Brain pericyte (primary cell): ENCODE results near the gene ZNF384.
A peak's percentile ranks its signal among the peaks of the same experiment; 100 is the strongest.
"Not testable (repeated sequence)": the region's sequence is repeated elsewhere in the genome, so short reads cannot be mapped to it uniquely, and the experiment has no call there.

ENCODE experiments used
- DNase-seq: peaks from one replicate; pipeline ENCODE4 v3.0.0-alpha.2; 2012; ENCODE audit warnings: low read depth, low spot score

ZNF384 gene

DNA sequence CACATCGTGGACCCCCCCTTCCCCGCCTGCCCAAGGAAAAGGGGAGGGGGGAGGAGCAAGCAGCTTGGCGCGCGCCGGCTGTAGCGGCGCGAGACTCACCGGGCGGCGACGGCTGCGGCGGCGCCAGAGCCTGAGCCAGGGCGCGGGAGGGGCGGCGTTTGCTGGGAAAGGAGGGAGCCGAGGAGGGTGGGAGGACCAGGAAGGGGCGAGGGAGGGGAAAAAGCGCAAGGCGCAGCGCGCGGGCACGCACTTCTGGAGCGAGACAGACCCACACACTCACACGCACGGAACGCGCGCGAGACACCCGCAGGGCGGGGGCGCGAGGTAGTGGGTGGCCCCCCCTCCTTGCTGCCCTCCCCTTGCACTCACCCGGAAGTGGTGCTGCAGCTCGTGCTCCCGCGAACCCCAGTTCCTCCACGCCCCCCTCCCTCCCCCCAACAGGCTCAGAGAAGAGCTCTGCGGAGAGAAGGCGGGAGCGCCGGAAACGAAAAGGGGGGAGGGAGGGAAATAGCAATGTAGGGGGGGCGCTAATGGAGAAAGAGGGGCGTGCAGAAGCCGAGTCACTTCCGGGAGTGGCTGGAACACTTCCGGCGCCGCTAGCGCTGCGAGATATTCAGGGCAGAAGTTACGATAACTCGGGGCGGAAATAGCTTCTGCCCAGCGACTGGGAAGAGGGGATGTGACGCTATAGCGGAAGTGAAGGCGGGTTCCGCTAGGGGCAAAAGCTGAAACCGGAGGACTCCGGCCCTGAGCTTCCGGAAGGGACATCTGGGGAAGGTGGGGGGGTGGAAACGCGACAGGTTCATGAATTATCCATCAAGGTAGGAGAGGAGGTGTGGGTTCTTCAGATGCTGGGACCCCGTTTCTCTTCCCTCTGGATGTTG is at the start of gene ZNF384:
ZNF384 (minus strand) TSS at position 377 of the 884 bp plus-strand sequence. CDS start 9,855 bp downstream, outside the sequence.
- peak; percentile 93 for DNase-seq

- no peak for DNase-seq
Measured at GRCh38 chr12:6736754-6737153, 47.6 kb upstream of the ZNF384 start.

- peak; percentile 16 for DNase-seq
Measured at GRCh38 chr12:6735448-6736191, 46.4 kb upstream of the ZNF384 start.

GRCh38 chr12:6734506-6735387 is 45.6 kb upstream of the ZNF384 start:
- DNase-seq, result no peak

GRCh38 chr12:6730169-6730568 is 41.0 kb upstream of the ZNF384 start:
- no peak for DNase-seq

DNA sequence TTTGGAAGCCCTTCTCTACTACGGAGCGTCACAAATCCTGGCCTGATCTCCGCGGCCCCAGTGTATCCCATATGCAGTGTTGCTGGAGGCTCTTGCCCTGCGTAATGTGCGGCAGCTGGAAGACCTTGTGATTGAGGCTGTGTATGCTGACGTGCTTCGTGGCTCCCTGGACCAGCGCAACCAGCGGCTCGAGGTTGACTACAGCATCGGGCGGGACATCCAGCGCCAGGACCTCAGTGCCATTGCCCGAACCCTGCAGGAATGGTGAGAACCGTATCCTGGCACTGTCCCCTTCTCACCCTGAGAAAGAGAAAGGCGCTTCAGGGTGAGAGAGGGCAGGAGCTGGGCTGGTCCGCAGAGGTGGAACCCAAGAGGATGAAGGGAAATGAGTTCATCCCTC is 40.0 kb upstream of the ZNF384 start:
- DNase-seq, result no peak

DNA sequence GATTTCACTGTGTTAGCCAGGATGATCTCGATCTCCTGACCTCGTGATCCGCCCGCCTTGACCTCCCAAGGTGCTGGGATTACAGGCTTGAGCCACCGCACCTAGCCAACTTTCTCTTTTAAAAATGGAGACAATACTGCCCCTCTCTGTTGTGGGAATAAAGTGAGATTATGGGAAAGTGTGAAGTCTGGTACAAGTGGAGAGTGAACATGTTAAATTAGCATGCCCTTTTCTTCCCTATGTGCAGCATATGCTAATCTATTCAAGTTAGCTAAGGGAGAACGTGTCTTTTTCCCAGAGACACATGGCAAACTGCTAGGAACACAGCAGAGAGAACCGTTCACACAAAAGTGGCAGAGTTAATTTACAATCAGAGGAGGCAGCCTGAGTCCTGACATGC is 36.2 kb upstream of the ZNF384 start:
- DNase-seq, result no peak

- DNase-seq, result no peak
Measured at GRCh38 chr12:6724409-6724797, 35.2 kb upstream of the ZNF384 start.

DNA sequence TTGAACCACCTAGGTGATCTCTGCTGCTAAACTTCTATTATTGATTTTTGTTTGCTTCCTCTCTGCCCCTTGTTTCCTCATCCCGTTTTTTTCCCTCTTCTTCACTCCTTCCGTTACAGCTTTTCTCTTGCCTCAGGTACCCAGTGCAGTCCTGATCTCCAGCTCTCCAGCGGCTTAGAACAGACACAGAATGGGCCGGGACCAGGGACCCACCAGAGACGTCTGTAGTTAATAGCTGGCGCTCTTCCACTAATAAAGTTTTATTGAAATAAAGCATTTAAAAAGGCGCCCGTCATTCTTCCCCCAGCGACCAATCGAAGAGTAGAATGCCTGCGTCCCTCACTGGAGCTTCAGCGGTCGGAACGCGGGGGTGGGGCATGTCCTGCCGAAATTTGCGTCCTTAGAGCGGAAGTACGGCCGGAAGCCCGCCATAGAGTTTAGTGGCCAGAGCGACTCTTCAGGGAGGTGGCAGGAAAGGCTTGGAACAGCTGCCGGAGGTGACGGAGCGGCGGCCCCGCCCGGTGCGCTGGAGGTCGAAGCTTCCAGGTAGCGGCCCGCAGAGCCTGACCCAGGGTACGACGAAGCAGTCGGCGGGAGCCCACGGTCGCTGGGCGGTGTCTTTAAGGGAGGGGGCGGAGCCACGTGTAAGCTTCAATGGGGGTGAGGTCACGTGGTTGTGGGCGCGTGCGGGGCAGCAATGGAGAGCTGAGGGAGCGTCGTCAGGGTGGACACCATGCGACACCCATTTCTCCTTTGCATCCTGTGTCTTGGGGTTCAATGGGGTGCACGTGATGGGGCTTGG is 34.6 kb upstream of the ZNF384 start, which contains the start of gene COPS7A:
COPS7A (plus strand) TSS at position 440 of the 802 bp plus-strand sequence. CDS start 611 bp downstream, outside the sequence.
- peak; percentile 91 for DNase-seq

- DNase-seq, result no peak
Measured at GRCh38 chr12:6722863-6723262, 33.7 kb upstream of the ZNF384 start.

GRCh38 chr12:6716874-6717437 is 27.8 kb upstream of the ZNF384 start:
- no peak for DNase-seq

DNA sequence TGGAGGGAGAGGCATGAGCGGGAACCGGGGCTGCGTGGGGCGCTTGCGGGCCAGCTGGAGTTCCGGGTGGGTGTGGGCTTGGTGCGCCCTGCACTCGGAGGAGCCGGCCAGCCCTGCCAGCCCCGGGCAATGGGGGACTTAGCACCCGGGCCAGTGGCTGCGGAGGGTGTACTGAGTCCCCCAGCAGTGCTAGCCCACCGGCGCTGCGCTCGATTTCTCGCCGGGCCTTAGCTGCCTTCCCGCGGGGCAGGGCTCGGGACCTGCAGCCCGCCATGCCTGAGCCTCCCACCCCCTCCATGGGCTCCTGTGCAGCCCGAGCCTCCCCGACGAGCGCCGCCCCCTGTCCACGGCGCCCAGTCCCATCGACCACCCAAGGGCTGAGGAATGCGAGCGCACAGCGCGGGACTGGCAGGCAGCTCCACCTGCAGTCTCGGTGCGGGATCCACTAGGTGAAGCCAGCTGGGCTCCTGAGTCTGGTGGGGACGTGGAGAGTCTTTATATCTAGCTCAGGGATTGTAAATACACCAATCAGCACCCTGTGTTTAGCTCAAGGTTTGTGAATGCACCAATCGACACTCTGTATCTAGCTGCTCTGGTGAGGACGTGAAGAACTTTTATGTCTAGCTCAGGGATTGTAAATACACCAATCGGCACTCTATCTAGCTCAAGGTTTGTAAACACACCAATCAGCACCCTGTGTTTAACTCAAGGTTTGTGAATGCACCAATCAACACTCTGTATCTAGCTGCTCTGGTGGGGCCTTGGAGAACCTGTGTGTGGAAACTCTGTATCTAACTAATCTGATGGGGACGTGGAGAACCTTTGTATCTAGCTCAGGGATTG is 27.1 kb upstream of the ZNF384 start:
- not testable (repeated sequence) for DNase-seq

GRCh38 chr12:6708960-6709394 is 19.8 kb upstream of the ZNF384 start:
- DNase-seq, result no peak

DNA sequence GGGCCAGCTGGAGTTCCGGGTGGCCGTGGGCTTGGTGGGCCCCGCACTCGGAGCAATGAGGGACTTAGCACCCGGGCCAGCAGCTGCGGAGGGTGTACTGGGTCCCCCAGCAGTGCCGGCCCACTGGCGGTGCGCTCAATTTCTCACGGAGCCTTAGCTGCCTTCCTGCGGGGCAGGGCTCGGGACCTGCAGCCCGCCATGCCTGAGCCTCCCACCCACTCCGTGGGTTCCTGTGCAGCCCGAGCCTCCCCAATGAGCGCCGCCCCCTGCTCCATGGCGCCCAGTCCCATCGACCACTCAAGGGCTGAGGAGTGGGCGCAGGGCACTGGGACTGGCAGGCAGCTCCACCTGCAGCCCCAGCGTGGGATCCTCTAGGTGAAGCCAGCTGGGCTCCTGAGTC is 19.2 kb upstream of the ZNF384 start:
- not testable (repeated sequence) for DNase-seq

GRCh38 chr12:6703631-6704030 is 14.5 kb upstream of the ZNF384 start:
- DNase-seq, result no peak

DNA sequence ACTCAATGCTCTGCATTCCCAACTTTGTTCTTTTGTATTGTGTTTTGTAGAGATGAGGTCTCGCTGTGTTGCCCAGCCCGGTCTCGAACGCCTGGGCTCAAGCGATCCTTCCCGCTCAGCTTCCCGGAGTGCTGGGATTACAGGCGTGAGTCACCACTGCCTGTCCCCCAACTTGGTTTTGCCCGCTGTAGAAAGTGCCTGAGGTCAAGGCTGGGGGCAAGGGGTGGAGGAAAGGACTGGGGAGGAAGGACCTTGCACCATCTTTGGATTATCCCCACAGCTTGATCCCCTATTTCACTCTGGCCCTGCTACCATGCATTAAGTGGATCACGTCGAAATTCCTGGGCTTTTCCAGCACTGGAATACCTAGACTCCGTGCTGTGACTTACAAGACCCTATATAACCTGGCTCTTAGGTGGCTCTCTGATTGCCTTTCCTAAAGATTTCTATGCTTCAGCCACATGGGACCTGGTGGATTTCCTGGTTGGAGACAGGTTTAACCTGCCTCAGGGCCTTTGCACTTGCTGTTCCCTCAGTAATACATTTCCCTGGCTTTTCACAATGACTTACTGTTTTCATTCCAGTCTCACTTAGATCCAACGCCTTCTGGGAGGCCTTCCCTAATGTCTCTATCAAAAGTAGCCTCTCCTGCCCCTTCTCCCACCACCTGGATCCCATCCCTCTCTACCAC is 12.0 kb upstream of the ZNF384 start:
- no peak for DNase-seq

GRCh38 chr12:6700646-6701051 is 11.5 kb upstream of the ZNF384 start, which contains the start of gene PIANP:
TSS of gene PIANP (minus strand) at chr12:6700815. CDS start at chr12:6698061, 2,754 bp downstream.
- DNase-seq, result no peak

DNA sequence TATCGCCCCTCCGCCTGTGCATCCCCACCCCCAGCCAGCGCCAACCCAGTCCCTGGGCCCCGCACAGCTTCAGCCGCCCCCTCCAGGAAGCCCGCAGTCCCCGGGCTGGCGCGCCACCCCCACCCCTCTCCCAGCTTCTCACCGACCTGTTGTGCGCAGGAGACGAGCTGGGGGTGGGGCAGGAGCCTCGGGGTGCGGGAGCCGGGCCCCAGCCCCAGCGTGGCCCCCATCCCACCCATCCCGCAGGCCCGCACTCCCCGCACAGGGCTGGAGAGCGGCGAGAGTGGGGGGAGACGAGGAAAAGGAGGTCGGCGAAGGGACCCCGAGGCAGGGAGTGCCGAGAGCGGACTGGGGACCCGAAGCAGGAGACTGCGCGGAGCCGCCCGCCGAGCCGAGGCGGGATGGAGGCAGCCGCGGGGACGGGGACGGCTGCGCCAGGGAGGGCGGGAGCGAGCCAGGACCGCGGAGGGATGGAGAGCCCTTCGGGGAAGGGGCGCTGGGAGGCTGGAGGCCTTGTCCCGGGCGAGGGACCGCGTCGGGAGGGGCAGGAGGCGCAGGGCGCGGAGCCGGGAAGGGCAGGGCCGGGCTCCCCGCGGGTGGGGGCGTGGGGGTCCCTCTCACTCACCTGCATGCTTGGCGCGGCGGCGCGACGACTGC is 10.9 kb upstream of the ZNF384 start:
- DNase-seq, result no peak
